Measurements from ENCODE around the gene SYK.
"Not testable (repeated sequence)": the region's sequence is repeated elsewhere in the genome, so short reads cannot be mapped to it uniquely, and the experiment has no call there.

The SYK gene

GRCh38 chr9:90880669-90881068 lies 79.0 kb downstream of the SYK start:
- DNase-seq (ENCODE audit: low read depth), result no peak

- no peak for DNase-seq (ENCODE audit: low read depth)
These were observed 80.0 kb downstream of the SYK start for GRCh38 chr9:90881648-90882047.

GRCh38 chr9:90882991-90883600 lies 81.5 kb downstream of the SYK start:
- no peak for DNase-seq (ENCODE audit: low read depth)

GRCh38 chr9:90883661-90884060 lies 82.0 kb downstream of the SYK start:
- no peak for DNase-seq (ENCODE audit: low read depth)

- DNase-seq (ENCODE audit: low read depth), result no peak
These were observed 82.6 kb downstream of the SYK start for GRCh38 chr9:90884178-90884577.

- not testable (repeated sequence) for DNase-seq (ENCODE audit: low read depth)
These were observed 85.2 kb downstream of the SYK start for GRCh38 chr9:90886868-90887267.

GRCh38 chr9:90888941-90889340 lies 87.3 kb downstream of the SYK start:
- DNase-seq (ENCODE audit: low read depth), result no peak

- no peak for DNase-seq (ENCODE audit: low read depth)
These were observed 88.7 kb downstream of the SYK start for GRCh38 chr9:90890146-90890810.

GRCh38 chr9:90891308-90892040 lies 89.9 kb downstream of the SYK start:
- DNase-seq (ENCODE audit: low read depth), result no peak

- DNase-seq (ENCODE audit: low read depth), result no peak
These were observed 91.3 kb downstream of the SYK start for GRCh38 chr9:90892918-90893317.

- DNase-seq (ENCODE audit: low read depth), result no peak
These were observed 92.1 kb downstream of the SYK start for GRCh38 chr9:90893706-90894105.

- no peak for DNase-seq (ENCODE audit: low read depth)
These were observed 93.5 kb downstream of the SYK start for GRCh38 chr9:90894986-90895687.

GRCh38 chr9:90895786-90896185 lies 94.2 kb downstream of the SYK start:
- DNase-seq (ENCODE audit: low read depth), result no peak

GRCh38 chr9:90896231-90896630 lies 94.6 kb downstream of the SYK start:
- DNase-seq (ENCODE audit: low read depth), result no peak

GRCh38 chr9:90898228-90898627 lies 96.6 kb downstream of the SYK start:
- no peak for DNase-seq (ENCODE audit: low read depth)

GRCh38 chr9:90899287-90899686 lies 97.7 kb downstream of the SYK start:
- DNase-seq (ENCODE audit: low read depth), result no peak

- no peak for DNase-seq (ENCODE audit: low read depth)
These were observed 98.5 kb downstream of the SYK start for GRCh38 chr9:90900130-90900529.

- no peak for DNase-seq (ENCODE audit: low read depth)
These were observed 100.3 kb downstream of the SYK start for GRCh38 chr9:90901933-90902332.

GRCh38 chr9:90903766-90904424 lies 102.3 kb downstream of the SYK start:
- no peak for DNase-seq (ENCODE audit: low read depth)

GRCh38 chr9:90904706-90905478 lies 103.3 kb downstream of the SYK start:
- no peak for DNase-seq (ENCODE audit: low read depth)

GRCh38 chr9:90905822-90906221 lies 104.2 kb downstream of the SYK start:
- DNase-seq (ENCODE audit: low read depth), result no peak

Data from GM04503 (cell line).